ENCODE data around the gene NKX2-1. TPM values are rescaled to one million over a fixed set of nuclear protein-coding genes. Genes with fewer than 3 reads are reported as not detected.
A peak's percentile ranks its signal among the peaks of the same experiment; 100 is the strongest.

Gene NKX2-1
- polyA plus RNA-seq, 1 experiment = not detected

GRCh38 chr14:36521598-36522345 is 1.7 kb upstream of the NKX2-1 start:
- Histone ChIP-seq H3K27me3 (ENCODE audit: control insufficient read depth, insufficient read depth, low read length) (peaks cover 71% of the 10 kb centered on the region), H3K36me3 (ENCODE audit: control insufficient read depth, insufficient read depth, low read length) (no peaks in the 10 kb centered on the region), H3K4me3 (ENCODE audit: low read depth, low read length) (no peak overlapping the region)
- CTCF ChIA-PET = interaction anchor here (2.4 kb wide), 1 partner anchor 32 kb away, joined by 10 read pairs; no protein-coding TSS in a partner anchor
- no peak for TF ChIP-seq CTCF (IDR thresholded peaks at IDR 0.05; ENCODE audit: insufficient read depth, low read depth, low read length)
- DNase-seq (ENCODE audit: low read depth) = no peak
- POLR2A ChIA-PET = no interaction called here

- peaks cover 73% of the 10 kb centered on the region for H3K27me3 ChIP-seq (ENCODE audit: control insufficient read depth, insufficient read depth, low read length)
- DNase-seq (ENCODE audit: low read depth) = no peak
- ChIA-PET CTCF (interaction anchor here (0.5 to 2.4 kb wide), 2 partner anchors 33 to 469 kb away, joined by 5 to 10 read pairs; no protein-coding TSS in a partner anchor), POLR2A (no interaction called here)
- TF ChIP-seq CTCF (IDR thresholded peaks at IDR 0.05; ENCODE audit: insufficient read depth, low read depth, low read length) = peak; percentile 30; the same call in 1 of the 2 replicates
- H3K36me3 ChIP-seq (ENCODE audit: control insufficient read depth, insufficient read depth, low read length) = no peaks in the 10 kb centered on the region
- H3K4me3 ChIP-seq (ENCODE audit: low read depth, low read length) = no peak overlapping the region
Measured at GRCh38 chr14:36520601-36521525, 831 bp upstream of the NKX2-1 start.

- Histone ChIP-seq H3K4me3 (ENCODE audit: low read depth, low read length) (no peak overlapping the region), H3K27me3 (ENCODE audit: control insufficient read depth, insufficient read depth, low read length) (peaks cover 72% of the 10 kb centered on the region), H3K36me3 (ENCODE audit: control insufficient read depth, insufficient read depth, low read length) (no peaks in the 10 kb centered on the region)
- TF ChIP-seq CTCF (IDR thresholded peaks at IDR 0.05; ENCODE audit: insufficient read depth, low read depth, low read length) = no peak
- POLR2A ChIA-PET = no interaction called here
- CTCF ChIA-PET = no interaction called here
- no peak for DNase-seq (ENCODE audit: low read depth)
Measured at GRCh38 chr14:36518586-36519430, 1.2 kb downstream of the NKX2-1 start.

- DNase-seq (ENCODE audit: low read depth) = no peak
- Histone ChIP-seq H3K4me3 (ENCODE audit: low read depth, low read length) (no peak overlapping the region), H3K27me3 (ENCODE audit: control insufficient read depth, insufficient read depth, low read length) (peaks cover 72% of the 10 kb centered on the region), H3K36me3 (ENCODE audit: control insufficient read depth, insufficient read depth, low read length) (no peaks in the 10 kb centered on the region)
- ChIA-PET CTCF (no interaction called here), POLR2A (no interaction called here)
- TF ChIP-seq CTCF (IDR thresholded peaks at IDR 0.05; ENCODE audit: insufficient read depth, low read depth, low read length) = no peak
Measured at GRCh38 chr14:36518031-36518585, 1.9 kb downstream of the NKX2-1 start.
